Measurements from ENCODE around the gene TIMELESS.

- TF ChIP-seq CTCF (conservative IDR thresholded peaks at IDR 0.05; ENCODE audit: low read length), result no peak
- TF ChIP-seq EZH2phosphoT487 (IDR thresholded peaks at IDR 0.05; ENCODE audit: borderline replicate concordance), result no peak
Measured at GRCh38 chr12:56434828-56435227, 14.4 kb downstream of the TIMELESS start.

All from Loucy (cell line).